Measurements from ENCODE around the gene GGTLC2. TPM values are rescaled to one million over a fixed set of nuclear protein-coding genes. Genes with fewer than 3 reads are reported as not detected.
"Not testable (repeated sequence)": the region's sequence is repeated elsewhere in the genome, so short reads cannot be mapped to it uniquely, and the experiment has no call there.

GGTLC2 gene
- total RNA-seq, 6 experiments from 2014 or later: not detected

- H3K9me3 Mint-ChIP-seq; H3K27me3 Mint-ChIP-seq (ENCODE audit: insufficient read depth); H3K27ac Mint-ChIP-seq; H3K36me3 Mint-ChIP-seq (ENCODE audit: low read depth); DNase-seq; H3K4me1 Mint-ChIP-seq (ENCODE audit: low read depth); H3K4me3 Mint-ChIP-seq: not testable (repeated sequence)
- TF ChIP-seq, protein P1, sequence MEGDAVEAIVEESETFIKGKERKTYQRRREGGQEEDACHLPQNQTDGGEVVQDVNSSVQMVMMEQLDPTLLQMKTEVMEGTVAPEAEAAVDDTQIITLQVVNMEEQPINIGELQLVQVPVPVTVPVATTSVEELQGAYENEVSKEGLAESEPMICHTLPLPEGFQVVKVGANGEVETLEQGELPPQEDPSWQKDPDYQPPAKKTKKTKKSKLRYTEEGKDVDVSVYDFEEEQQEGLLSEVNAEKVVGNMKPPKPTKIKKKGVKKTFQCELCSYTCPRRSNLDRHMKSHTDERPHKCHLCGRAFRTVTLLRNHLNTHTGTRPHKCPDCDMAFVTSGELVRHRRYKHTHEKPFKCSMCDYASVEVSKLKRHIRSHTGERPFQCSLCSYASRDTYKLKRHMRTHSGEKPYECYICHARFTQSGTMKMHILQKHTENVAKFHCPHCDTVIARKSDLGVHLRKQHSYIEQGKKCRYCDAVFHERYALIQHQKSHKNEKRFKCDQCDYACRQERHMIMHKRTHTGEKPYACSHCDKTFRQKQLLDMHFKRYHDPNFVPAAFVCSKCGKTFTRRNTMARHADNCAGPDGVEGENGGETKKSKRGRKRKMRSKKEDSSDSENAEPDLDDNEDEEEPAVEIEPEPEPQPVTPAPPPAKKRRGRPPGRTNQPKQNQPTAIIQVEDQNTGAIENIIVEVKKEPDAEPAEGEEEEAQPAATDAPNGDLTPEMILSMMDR (IDR thresholded peaks at IDR 0.05): peak; percentile 41
These were observed 8.2 kb upstream of the GGTLC2 start for GRCh38 chr22:22636260-22636659.

DNA sequence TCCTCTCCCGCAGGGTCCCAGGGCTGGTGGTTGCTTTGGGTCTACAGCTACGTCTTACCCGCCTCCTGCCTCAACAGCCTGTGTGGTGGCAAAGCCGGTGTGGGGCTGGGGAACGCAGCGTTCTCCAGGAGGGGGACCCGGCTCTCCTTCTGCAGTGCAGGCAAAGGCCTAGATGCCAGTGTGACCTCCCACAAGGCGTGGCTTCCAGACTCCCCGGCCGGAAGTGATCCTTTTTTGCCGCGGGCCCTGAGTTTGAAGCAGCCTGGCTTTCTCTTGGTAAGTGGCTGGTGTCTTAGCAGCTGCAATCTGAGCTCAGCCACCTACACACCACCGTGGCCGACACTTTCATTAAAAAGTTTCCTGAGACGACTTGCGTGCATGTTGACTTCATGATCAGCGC is 6.1 kb upstream of the GGTLC2 start:
- H3K36me3 Mint-ChIP-seq (ENCODE audit: low read depth); H3K27me3 Mint-ChIP-seq (ENCODE audit: insufficient read depth); H3K4me1 Mint-ChIP-seq (ENCODE audit: low read depth); H3K9me3 Mint-ChIP-seq; H3K4me3 Mint-ChIP-seq; DNase-seq; H3K27ac Mint-ChIP-seq: not testable (repeated sequence)

DNA sequence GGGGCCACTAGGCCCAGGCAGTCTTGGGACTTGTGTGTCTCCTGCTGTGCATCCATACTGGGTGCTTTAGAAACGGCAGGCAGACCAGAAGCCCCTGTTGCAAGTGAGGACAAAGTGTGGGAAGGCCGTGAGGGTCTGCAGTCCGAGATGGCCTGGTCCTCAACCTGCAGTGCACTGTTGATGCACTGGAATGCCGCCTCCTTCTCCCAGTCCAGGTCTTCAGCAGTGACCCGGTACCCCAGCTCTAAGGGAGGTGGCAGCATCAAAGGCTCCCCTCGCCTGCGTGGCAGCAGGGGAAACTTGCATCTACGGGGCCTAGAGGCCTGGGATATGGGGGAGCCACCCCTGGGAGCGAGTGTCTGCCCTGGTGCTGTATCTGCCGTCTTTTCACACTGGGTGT is 2.2 kb upstream of the GGTLC2 start:
- not testable (repeated sequence) for H3K27me3 Mint-ChIP-seq (ENCODE audit: insufficient read depth); DNase-seq; H3K4me3 Mint-ChIP-seq; H3K4me1 Mint-ChIP-seq (ENCODE audit: low read depth); H3K27ac Mint-ChIP-seq; H3K36me3 Mint-ChIP-seq (ENCODE audit: low read depth); H3K9me3 Mint-ChIP-seq

- not testable (repeated sequence) for H3K36me3 Mint-ChIP-seq (ENCODE audit: low read depth); H3K4me3 Mint-ChIP-seq; DNase-seq; H3K27me3 Mint-ChIP-seq (ENCODE audit: insufficient read depth); H3K4me1 Mint-ChIP-seq (ENCODE audit: low read depth); H3K9me3 Mint-ChIP-seq; H3K27ac Mint-ChIP-seq
These were observed 1.6 kb downstream of the GGTLC2 start for GRCh38 chr22:22645969-22646368.

- TF ChIP-seq, protein P1 (IDR thresholded peaks at IDR 0.05): peak; percentile 69
- not testable (repeated sequence) for H3K36me3 Mint-ChIP-seq (ENCODE audit: low read depth); H3K4me3 Mint-ChIP-seq; H3K27ac Mint-ChIP-seq; H3K27me3 Mint-ChIP-seq (ENCODE audit: insufficient read depth); DNase-seq; H3K4me1 Mint-ChIP-seq (ENCODE audit: low read depth); H3K9me3 Mint-ChIP-seq
These were observed 3.5 kb downstream of the GGTLC2 start for GRCh38 chr22:22647952-22648351.

DNA sequence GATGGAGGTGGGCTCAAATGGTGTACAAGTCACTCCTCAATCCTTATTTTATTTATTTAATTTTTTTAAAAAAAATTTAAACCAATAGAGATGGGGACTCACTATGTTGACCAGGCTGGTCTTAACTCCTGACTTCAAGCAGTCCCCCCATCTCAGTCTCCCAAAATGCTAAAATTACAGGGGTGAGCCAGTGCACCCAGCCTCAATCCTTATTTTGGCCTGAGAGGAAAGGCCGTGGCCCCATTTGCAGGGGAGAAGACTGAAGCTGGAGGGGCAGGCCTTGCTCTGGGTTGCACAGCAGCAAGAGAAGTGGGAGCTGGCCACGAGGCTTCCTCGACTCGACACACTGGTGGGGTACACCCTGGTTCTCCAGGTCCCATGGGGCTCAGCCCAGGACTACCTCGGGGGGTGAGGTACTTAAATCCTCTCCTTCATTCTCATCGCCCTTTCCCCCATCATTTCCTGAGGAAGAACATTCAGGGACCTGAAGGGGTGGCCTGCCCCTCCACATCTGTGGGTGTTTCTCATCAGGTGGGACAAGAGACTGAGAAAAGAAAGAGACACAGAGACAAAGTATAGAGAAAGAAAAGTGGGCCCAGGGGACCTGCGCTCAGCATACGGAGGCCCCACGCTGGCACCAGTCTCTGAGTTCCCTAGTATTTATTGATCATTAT is 4.6 kb downstream of the GGTLC2 start:
- H3K9me3 Mint-ChIP-seq; H3K4me1 Mint-ChIP-seq (ENCODE audit: low read depth); H3K4me3 Mint-ChIP-seq; H3K27ac Mint-ChIP-seq; H3K27me3 Mint-ChIP-seq (ENCODE audit: insufficient read depth); H3K36me3 Mint-ChIP-seq (ENCODE audit: low read depth); DNase-seq: not testable (repeated sequence)

GRCh38 chr22:22649761-22650160 is 5.3 kb downstream of the GGTLC2 start:
- H3K36me3 Mint-ChIP-seq (ENCODE audit: low read depth); H3K27me3 Mint-ChIP-seq (ENCODE audit: insufficient read depth); H3K4me1 Mint-ChIP-seq (ENCODE audit: low read depth); H3K9me3 Mint-ChIP-seq; H3K4me3 Mint-ChIP-seq; DNase-seq; H3K27ac Mint-ChIP-seq: not testable (repeated sequence)

- H3K27ac Mint-ChIP-seq; H3K4me1 Mint-ChIP-seq (ENCODE audit: low read depth); H3K9me3 Mint-ChIP-seq; H3K27me3 Mint-ChIP-seq (ENCODE audit: insufficient read depth); DNase-seq; H3K4me3 Mint-ChIP-seq; H3K36me3 Mint-ChIP-seq (ENCODE audit: low read depth): not testable (repeated sequence)
These were observed 6.0 kb downstream of the GGTLC2 start for GRCh38 chr22:22650398-22650797.

DNA sequence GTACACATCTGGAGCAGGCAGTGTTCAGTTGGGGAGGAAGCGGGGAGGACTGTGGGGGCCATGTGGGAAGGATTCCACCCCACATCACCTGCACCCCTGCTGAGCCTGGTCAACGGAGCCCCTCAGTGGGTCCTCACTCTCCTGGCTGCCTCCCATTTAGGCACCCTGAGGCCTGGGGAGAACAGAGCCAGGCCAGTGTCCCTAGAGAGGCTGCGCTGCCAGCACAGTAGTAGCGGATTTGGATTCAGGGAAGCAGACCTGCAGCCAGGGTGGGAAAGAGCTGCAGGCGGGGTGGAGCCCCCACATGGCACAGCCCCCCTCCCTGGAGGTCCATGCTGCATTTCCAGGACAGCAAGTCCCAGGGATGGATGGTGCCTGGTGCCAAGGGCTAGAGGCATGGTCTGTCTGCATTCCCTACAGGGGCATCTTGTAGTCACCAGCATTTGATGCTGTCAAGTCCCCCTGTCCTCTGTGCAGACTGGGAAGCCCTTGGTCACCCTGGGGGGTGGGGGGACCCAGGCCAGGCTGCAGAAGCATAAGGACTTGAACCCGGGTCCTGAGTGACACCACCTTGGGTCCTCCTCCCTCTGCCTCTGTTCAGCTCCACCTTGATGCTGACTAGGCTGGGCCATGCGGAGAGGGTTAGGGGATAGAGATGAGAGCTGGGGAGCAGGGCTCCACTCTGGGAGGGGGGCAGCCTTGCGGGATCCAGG is 6.5 kb downstream of the GGTLC2 start:
- DNase-seq; H3K27ac Mint-ChIP-seq; H3K4me1 Mint-ChIP-seq (ENCODE audit: low read depth); H3K9me3 Mint-ChIP-seq; H3K36me3 Mint-ChIP-seq (ENCODE audit: low read depth); H3K27me3 Mint-ChIP-seq (ENCODE audit: insufficient read depth); H3K4me3 Mint-ChIP-seq: not testable (repeated sequence)

GRCh38 chr22:22651593-22651992 is 7.2 kb downstream of the GGTLC2 start:
- not testable (repeated sequence) for H3K27me3 Mint-ChIP-seq (ENCODE audit: insufficient read depth); H3K4me1 Mint-ChIP-seq (ENCODE audit: low read depth); H3K4me3 Mint-ChIP-seq; H3K27ac Mint-ChIP-seq; H3K9me3 Mint-ChIP-seq; H3K36me3 Mint-ChIP-seq (ENCODE audit: low read depth); DNase-seq

DNA sequence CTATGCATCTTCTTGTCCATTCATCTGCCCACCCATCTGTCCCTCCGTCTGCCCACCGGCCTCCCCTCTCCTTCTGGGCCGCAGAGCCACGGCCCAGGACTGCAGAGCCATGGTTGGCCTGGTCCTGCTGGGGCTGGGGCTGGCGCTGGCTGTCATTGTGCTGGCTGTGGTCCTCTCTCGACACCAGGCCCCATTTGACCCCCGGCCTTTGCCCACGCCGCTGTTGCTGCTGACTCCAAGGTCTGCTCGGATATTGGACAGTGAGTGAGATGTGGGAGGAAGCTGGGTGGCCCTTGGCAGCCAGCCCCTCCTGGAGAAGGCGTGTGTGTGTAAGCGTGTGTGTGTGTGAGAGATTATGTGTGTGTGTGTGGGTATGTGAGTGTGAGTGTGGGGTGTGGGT is 7.7 kb downstream of the GGTLC2 start:
- H3K9me3 Mint-ChIP-seq; H3K4me3 Mint-ChIP-seq; H3K27me3 Mint-ChIP-seq (ENCODE audit: insufficient read depth); H3K27ac Mint-ChIP-seq; DNase-seq; H3K36me3 Mint-ChIP-seq (ENCODE audit: low read depth); H3K4me1 Mint-ChIP-seq (ENCODE audit: low read depth): not testable (repeated sequence)

DNA sequence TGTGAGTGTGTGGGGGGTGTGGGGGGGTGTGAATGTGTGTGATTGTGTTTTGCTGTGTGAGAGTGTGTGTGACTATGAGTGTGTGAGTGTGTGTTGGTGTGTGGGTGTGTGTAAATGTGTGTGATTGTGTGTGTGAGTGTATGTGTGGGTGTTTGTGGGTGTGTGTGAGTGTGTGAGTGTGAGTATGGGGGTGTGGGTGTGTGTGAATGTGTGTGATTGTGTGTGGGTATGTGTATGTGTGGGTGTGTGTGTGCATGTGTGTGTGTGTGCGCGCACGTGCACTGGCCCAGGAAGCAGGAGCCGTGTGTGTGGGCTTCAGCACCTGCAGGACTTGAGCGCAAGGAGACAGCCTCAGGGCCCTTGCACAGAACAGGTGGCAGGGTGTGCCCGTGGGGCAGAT is 8.2 kb downstream of the GGTLC2 start:
- not testable (repeated sequence) for DNase-seq; H3K36me3 Mint-ChIP-seq (ENCODE audit: low read depth); H3K27me3 Mint-ChIP-seq (ENCODE audit: insufficient read depth); H3K4me3 Mint-ChIP-seq; H3K27ac Mint-ChIP-seq; H3K9me3 Mint-ChIP-seq; H3K4me1 Mint-ChIP-seq (ENCODE audit: low read depth)
